ENCODE measurements around the gene ITM2C. TPM values are rescaled to one million over a fixed set of nuclear protein-coding genes. Genes with fewer than 3 reads are reported as not detected.

Gene ITM2C
- total and polyA plus RNA-seq, 2 of the 13 experiments (the other 11 are each of a cell fraction or from before 2014, with no cell fraction given): 70.5 to 270 TPM

- in situ Hi-C loops (cut with HindIII; ENCODE audit: extremely low pct_ligation_motif_present, low pct_unique_long_range_greater_than_20kb) (no loop called here), intact Hi-C loops (cut with micrococcal nuclease; ENCODE audit: unreplicated experiment) (loop anchor here (2.0 to 5.0 kb wide), 2 partner anchors 55 to 72 kb away; partner anchors contain the start of gene ITM2C)
- Histone ChIP-seq H3K4me1 (ENCODE audit: insufficient read depth, low read length) (no peaks in the 10 kb centered on the region), H4K20me1 (ENCODE audit: insufficient read depth, low read length) (no peaks in the 10 kb centered on the region), H2AFZ (ENCODE audit: low read length) (no peak overlapping the region), H3K9me3 (ENCODE audit: low read length) (no peaks in the 10 kb centered on the region), H3K4me2 (ENCODE audit: low read depth, low read length) (no peak overlapping the region), H3K36me3 (replicated peaks in 1 of 2; ENCODE audit: control insufficient read depth in 1 of 2, insufficient read depth in 2 of 2, low read length in 2 of 2) (no peaks in the 10 kb centered on the region), H3K27me3 (ENCODE audit: control insufficient read depth in 1 of 2, insufficient read depth in 2 of 2, low read length in 2 of 2) (peaks cover 5 to 34% of the 10 kb centered on the region in 2 experiments; a peak in 3 of 5 replicates), H3K27ac (ENCODE audit: extremely low read length, insufficient read depth, low read length) (no peak overlapping the region), H3K9ac (ENCODE audit: insufficient read depth, low read depth, low read length) (no peak overlapping the region), H3K79me2 (ENCODE audit: insufficient read depth, low read length) (no peaks in the 10 kb centered on the region), H3K4me3 (replicated peaks in 1 of 3; ENCODE audit: insufficient read depth in 1 of 3, low read depth in 2 of 3, low read length in 3 of 3) (no peak overlapping the region)
- ChIA-PET POLR2A (no interaction called here), CTCF (ENCODE audit: low intra/inter-chr PET ratio, low total read pairs) (no interaction called here)
- TF ChIP-seq IKZF1 (IDR thresholded peaks at IDR 0.05) (no peak), ARID5B (CRISPR knock-in tag; IDR thresholded peaks at IDR 0.05) (no peak), BRD4 (CRISPR knock-in tag; IDR thresholded peaks at IDR 0.05) (no peak)
- no peak for ATAC-seq
- FAIRE-seq: no peak
- WGBS (ENCODE audit: low lambda C conversion rate): 14% methylated on average over 2 of the region's 2 CpGs
- no peak for DNase-seq (ENCODE audit: low spot score)
- no TSS peak for BruUV-seq (replicated peaks)
Observed at GRCh38 chr2:230919681-230920080, 54.9 kb downstream of the ITM2C start.

- no peak for ATAC-seq
- TF ChIP-seq ZNF382 (CRISPR knock-in tag; IDR thresholded peaks at IDR 0.05; ENCODE audit: borderline replicate concordance) (no peak), ZFY (CRISPR knock-in tag; IDR thresholded peaks at IDR 0.05) (no peak), ZBTB44 (CRISPR knock-in tag; IDR thresholded peaks at IDR 0.05) (no peak), KAT7 (CRISPR knock-in tag; IDR thresholded peaks at IDR 0.05; ENCODE audit: borderline replicate concordance) (no peak), ADNP (CRISPR knock-in tag; IDR thresholded peaks at IDR 0.05) (no peak), TOPORS (CRISPR knock-in tag; IDR thresholded peaks at IDR 0.05) (no peak), ATF5 (CRISPR knock-in tag; IDR thresholded peaks at IDR 0.05; ENCODE audit: low read depth) (no peak), ZNF335 (CRISPR knock-in tag; IDR thresholded peaks at IDR 0.05) (no peak)
Observed at GRCh38 chr2:230920167-230920566, 55.4 kb downstream of the ITM2C start.

More at GRCh38 chr2:230920167-230920566, 55.4 kb downstream of the ITM2C start:
- POLR2A ChIA-PET: no interaction called here
- Histone ChIP-seq H3K36me3 (replicated peaks in 1 of 2; ENCODE audit: control insufficient read depth in 1 of 2, insufficient read depth in 2 of 2, low read length in 2 of 2) (no peaks in the 10 kb centered on the region), H3K27ac (ENCODE audit: extremely low read length, insufficient read depth, low read length) (no peak overlapping the region), H3K9me3 (ENCODE audit: low read length) (no peaks in the 10 kb centered on the region), H4K20me1 (ENCODE audit: insufficient read depth, low read length) (no peaks in the 10 kb centered on the region), H3K4me3 (replicated peaks in 1 of 3; ENCODE audit: insufficient read depth in 1 of 3, low read depth in 2 of 3, low read length in 3 of 3) (no peak overlapping the region), H3K79me2 (ENCODE audit: insufficient read depth, low read length) (no peaks in the 10 kb centered on the region), H3K9ac (ENCODE audit: insufficient read depth, low read depth, low read length) (no peak overlapping the region), H3K4me2 (ENCODE audit: low read depth, low read length) (no peak overlapping the region), H2AFZ (ENCODE audit: low read length) (no peak overlapping the region), H3K27me3 (ENCODE audit: control insufficient read depth in 1 of 2, insufficient read depth in 2 of 2, low read length in 2 of 2) (peaks cover 5 to 34% of the 10 kb centered on the region in 2 experiments; a peak in 3 of 5 replicates), H3K4me1 (ENCODE audit: insufficient read depth, low read length) (no peaks in the 10 kb centered on the region)
- BruUV-seq (replicated peaks): no TSS peak
- intact Hi-C loops (cut with micrococcal nuclease; ENCODE audit: unreplicated experiment): loop anchor here (2.0 to 5.0 kb wide), 2 partner anchors 55 to 73 kb away; partner anchors contain the start of gene ITM2C
- 2% methylated on average over 2 of the region's 2 CpGs for WGBS (ENCODE audit: low lambda C conversion rate)
- FAIRE-seq (no peak), DNase-seq (ENCODE audit: low spot score) (no peak)
- in situ Hi-C loops (cut with HindIII; ENCODE audit: extremely low pct_ligation_motif_present, low pct_unique_long_range_greater_than_20kb): no loop called here
- CTCF ChIA-PET (ENCODE audit: low intra/inter-chr PET ratio, low total read pairs): no interaction called here
